Body of pancreas (tissue), 4 donors: Measurements from ENCODE around the gene MYADM.

Experiments
- POLR2A ChIP-seq, 3 donors: fragments of 450-650 bp; IDR thresholded peaks; one replicate each; pipeline ENCODE4 v1.6.1; 2016; ENCODE audit warnings: antibody characterized with exemption in 3 of 3, mild to moderate bottlenecking in 2 of 3
- TF ChIP-seq, protein P1 (sequence below), 7 experiments: fragments of 450-650 bp in 4 of 7; fragments of 200-600 bp in 3 of 7; sonication (generic) in 3 of 7; IDR thresholded peaks; one replicate each; pipeline ENCODE4 v1.5.1; 2016 to 2019; ENCODE audit warnings: antibody characterized with exemption in 7 of 7

DNA sequence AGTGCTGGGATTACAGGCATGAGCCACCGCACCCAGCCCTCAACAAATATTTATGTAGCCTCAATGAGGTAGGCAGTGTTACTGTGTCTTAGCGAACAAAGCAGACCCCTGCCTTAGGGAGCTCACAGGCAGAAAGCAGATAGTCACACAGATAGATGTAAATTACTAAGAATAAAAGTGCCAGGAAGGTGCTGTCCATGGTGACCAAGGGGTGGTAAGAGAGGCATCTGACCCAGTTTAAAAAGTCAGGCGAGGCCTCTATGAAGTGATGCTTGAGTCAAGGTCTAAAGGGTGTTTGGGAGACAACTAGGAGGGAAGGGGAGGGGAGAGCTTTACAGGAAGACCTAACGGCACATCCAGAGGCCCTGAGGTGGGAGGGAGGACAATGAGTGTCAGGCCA lies 29.0 kb downstream of the MYADM start:
- TF ChIP-seq POLR2A (IDR thresholded peaks at IDR 0.05): no peak
- TF ChIP-seq, protein P1, sequence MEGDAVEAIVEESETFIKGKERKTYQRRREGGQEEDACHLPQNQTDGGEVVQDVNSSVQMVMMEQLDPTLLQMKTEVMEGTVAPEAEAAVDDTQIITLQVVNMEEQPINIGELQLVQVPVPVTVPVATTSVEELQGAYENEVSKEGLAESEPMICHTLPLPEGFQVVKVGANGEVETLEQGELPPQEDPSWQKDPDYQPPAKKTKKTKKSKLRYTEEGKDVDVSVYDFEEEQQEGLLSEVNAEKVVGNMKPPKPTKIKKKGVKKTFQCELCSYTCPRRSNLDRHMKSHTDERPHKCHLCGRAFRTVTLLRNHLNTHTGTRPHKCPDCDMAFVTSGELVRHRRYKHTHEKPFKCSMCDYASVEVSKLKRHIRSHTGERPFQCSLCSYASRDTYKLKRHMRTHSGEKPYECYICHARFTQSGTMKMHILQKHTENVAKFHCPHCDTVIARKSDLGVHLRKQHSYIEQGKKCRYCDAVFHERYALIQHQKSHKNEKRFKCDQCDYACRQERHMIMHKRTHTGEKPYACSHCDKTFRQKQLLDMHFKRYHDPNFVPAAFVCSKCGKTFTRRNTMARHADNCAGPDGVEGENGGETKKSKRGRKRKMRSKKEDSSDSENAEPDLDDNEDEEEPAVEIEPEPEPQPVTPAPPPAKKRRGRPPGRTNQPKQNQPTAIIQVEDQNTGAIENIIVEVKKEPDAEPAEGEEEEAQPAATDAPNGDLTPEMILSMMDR (IDR thresholded peaks at IDR 0.05): no peak
